Smooth muscle cell (in vitro differentiated cells): ENCODE results near the gene VPS37B. TPM values are rescaled to one million over a fixed set of nuclear protein-coding genes. Genes with fewer than 3 reads are reported as not detected.

ENCODE experiments used
- DNase-seq: peaks from one replicate; lab custom pipeline; 2025; ENCODE audit not compliant: unreplicated experiment; lab: John Stamatoyannopoulos, UW
- H2AFZ ChIP-seq: fragments of 200-600 bp; sonication (generic); 2 replicates; pipeline ENCODE4 v1.6.0; 2016; ENCODE audit warnings: antibody characterized with exemption, low read depth, mild to moderate bottlenecking
- H3F3A ChIP-seq: fragments of 200-600 bp; sonication (generic); 2 replicates; pipeline ENCODE4 v1.6.0; 2017; ENCODE audit warnings: antibody characterized with exemption, low read depth
- H3K27ac ChIP-seq: fragments of 200-600 bp; sonication (generic); 2 replicates; pipeline ENCODE4 v1.5.1; 2016; ENCODE audit warnings: low read depth, mild to moderate bottlenecking
- H3K27me3 ChIP-seq: fragments of 200-600 bp; sonication (generic); 2 replicates; pipeline ENCODE4 v1.6.1; 2016; ENCODE audit warnings: low read depth, mild to moderate bottlenecking
- H3K36me3 ChIP-seq: fragments of 200-600 bp; sonication (generic); 2 replicates; pipeline ENCODE4 v1.5.1; 2016; ENCODE audit warnings: low read depth
- H3K4me1 ChIP-seq: fragments of 200-600 bp; sonication (generic); 2 replicates; pipeline ENCODE4 v1.5.1; 2016; ENCODE audit warnings: low read depth
- H3K4me2 ChIP-seq: fragments of 200-600 bp; sonication (generic); 2 replicates; pipeline ENCODE4 v1.6.0; 2016; ENCODE audit warnings: mild to moderate bottlenecking
- H3K4me3 ChIP-seq: fragments of 200-600 bp; sonication (generic); 2 replicates; pipeline ENCODE4 v1.5.1; 2016; ENCODE audit warnings: mild to moderate bottlenecking
- H3K79me2 ChIP-seq: fragments of 200-600 bp; sonication (generic); 2 replicates; pipeline ENCODE4 v1.6.0; 2016; ENCODE audit warnings: low read depth, mild to moderate bottlenecking
- H3K9ac ChIP-seq: fragments of 200-600 bp; sonication (generic); 2 replicates; pipeline ENCODE4 v1.6.0; 2016; ENCODE audit warnings: low read depth
- H3K9me3 ChIP-seq: fragments of 200-600 bp; sonication (generic); replicated peaks from 2 replicates; pipeline ENCODE4 v1.5.1; 2016; ENCODE audit warnings: low read depth
- H4K20me1 ChIP-seq: fragments of 200-600 bp; sonication (generic); 2 replicates; pipeline ENCODE4 v1.6.0; 2016; ENCODE audit warnings: low read depth
- WGBS: methylation state at CpG from one replicate; pipeline ENCODE4 v1.1.7; 2016; ENCODE audit warnings: low lambda C conversion rate; 5-methylcytosine and 5-hydroxymethylcytosine counted together
- polyA plus RNA-seq: library from polyadenylated mRNA; unstranded; fragments of >200 nt; fragmentation: Nextera tagmentation; extraction: Ambion mirVana; gene quantifications from 2 replicates; pipeline ENCODE4 v1.2.1, GENCODE V29; 2016
- total RNA-seq: library from RNA; depleted of rRNA; stranded (reverse); fragments of >200 nt; gene quantifications from 2 replicates; pipeline ENCODE4 v1.2.3, GENCODE V29; 2014
- TF ChIP-seq, protein P1 (sequence below): fragments of 200-600 bp; sonication (generic); IDR thresholded peaks from 2 replicates; pipeline ENCODE4 v1.5.1; 2017; ENCODE audit warnings: borderline replicate concordance, mild to moderate bottlenecking, antibody characterized with exemption; ENCODE audit not compliant: insufficient read depth, poor library complexity, severe bottlenecking

The VPS37B gene
- total and polyA plus RNA-seq, 2 experiments from 2014 or later, result 20.4 to 25.3 TPM

GRCh38 chr12:122864894-122865253, 31.1 kb downstream of the VPS37B start:
- Histone ChIP-seq H3K9me3 (no peaks in the 10 kb centered on the region), H3K4me3 (no peak overlapping the region), H3K4me1 (no peaks in the 10 kb centered on the region), H3K4me2 (no peak overlapping the region), H3K27ac (no peak overlapping the region), H3K79me2 (peaks cover 6% of the 10 kb centered on the region), H2AFZ (no peak overlapping the region), H3F3A (no peaks in the 10 kb centered on the region), H3K27me3 (no peaks in the 10 kb centered on the region), H3K36me3 (peaks cover 6% of the 10 kb centered on the region), H3K9ac (no peak overlapping the region), H4K20me1 (peaks cover 39% of the 10 kb centered on the region)
- TF ChIP-seq, protein P1, sequence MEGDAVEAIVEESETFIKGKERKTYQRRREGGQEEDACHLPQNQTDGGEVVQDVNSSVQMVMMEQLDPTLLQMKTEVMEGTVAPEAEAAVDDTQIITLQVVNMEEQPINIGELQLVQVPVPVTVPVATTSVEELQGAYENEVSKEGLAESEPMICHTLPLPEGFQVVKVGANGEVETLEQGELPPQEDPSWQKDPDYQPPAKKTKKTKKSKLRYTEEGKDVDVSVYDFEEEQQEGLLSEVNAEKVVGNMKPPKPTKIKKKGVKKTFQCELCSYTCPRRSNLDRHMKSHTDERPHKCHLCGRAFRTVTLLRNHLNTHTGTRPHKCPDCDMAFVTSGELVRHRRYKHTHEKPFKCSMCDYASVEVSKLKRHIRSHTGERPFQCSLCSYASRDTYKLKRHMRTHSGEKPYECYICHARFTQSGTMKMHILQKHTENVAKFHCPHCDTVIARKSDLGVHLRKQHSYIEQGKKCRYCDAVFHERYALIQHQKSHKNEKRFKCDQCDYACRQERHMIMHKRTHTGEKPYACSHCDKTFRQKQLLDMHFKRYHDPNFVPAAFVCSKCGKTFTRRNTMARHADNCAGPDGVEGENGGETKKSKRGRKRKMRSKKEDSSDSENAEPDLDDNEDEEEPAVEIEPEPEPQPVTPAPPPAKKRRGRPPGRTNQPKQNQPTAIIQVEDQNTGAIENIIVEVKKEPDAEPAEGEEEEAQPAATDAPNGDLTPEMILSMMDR, result no peak
- 94% methylated on average over 5 of the region's 5 CpGs for WGBS
- no peak for DNase-seq

GRCh38 chr12:122862872-122863701, 32.8 kb downstream of the VPS37B start:
- 69% methylated on average over 12 of the region's 12 CpGs for WGBS
- H3F3A ChIP-seq, result no peaks in the 10 kb centered on the region
- no peak overlapping the region for H2AFZ ChIP-seq
- no peak overlapping the region for H3K27ac ChIP-seq
- TF ChIP-seq, protein P1, result no peak
- no peak overlapping the region for H3K9ac ChIP-seq
- peaks cover 21% of the 10 kb centered on the region for H4K20me1 ChIP-seq
- H3K4me3 ChIP-seq, result no peak overlapping the region
- no peaks in the 10 kb centered on the region for H3K27me3 ChIP-seq
- H3K9me3 ChIP-seq, result no peaks in the 10 kb centered on the region
- H3K4me1 ChIP-seq, result no peaks in the 10 kb centered on the region
- no peaks in the 10 kb centered on the region for H3K79me2 ChIP-seq
- H3K36me3 ChIP-seq, result no peaks in the 10 kb centered on the region
- no peak for DNase-seq
- H3K4me2 ChIP-seq, result no peak overlapping the region

GRCh38 chr12:122862110-122862634, 33.8 kb downstream of the VPS37B start:
- H3F3A ChIP-seq, result no peaks in the 10 kb centered on the region
- H3K27ac ChIP-seq, result no peak overlapping the region
- no peaks in the 10 kb centered on the region for H3K27me3 ChIP-seq
- no peaks in the 10 kb centered on the region for H3K9me3 ChIP-seq
- H2AFZ ChIP-seq, result no peak overlapping the region
- no peak overlapping the region for H3K9ac ChIP-seq
- H4K20me1 ChIP-seq, result peaks cover 14% of the 10 kb centered on the region
- H3K36me3 ChIP-seq, result no peaks in the 10 kb centered on the region
- TF ChIP-seq, protein P1, result no peak
- WGBS, result 80% methylated on average over 20 of the region's 20 CpGs
- no peak overlapping the region for H3K4me3 ChIP-seq
- H3K4me1 ChIP-seq, result no peaks in the 10 kb centered on the region
- DNase-seq, result no peak
- no peak overlapping the region for H3K4me2 ChIP-seq
- no peaks in the 10 kb centered on the region for H3K79me2 ChIP-seq
